ENCODE measurements around the gene HMG20A. TPM values are rescaled to one million over a fixed set of nuclear protein-coding genes. Genes with fewer than 3 reads are reported as not detected.

Gene HMG20A
- polyA plus RNA-seq, 3 donors: 11.6 to 26.4 (median 17.7) TPM

DNA sequence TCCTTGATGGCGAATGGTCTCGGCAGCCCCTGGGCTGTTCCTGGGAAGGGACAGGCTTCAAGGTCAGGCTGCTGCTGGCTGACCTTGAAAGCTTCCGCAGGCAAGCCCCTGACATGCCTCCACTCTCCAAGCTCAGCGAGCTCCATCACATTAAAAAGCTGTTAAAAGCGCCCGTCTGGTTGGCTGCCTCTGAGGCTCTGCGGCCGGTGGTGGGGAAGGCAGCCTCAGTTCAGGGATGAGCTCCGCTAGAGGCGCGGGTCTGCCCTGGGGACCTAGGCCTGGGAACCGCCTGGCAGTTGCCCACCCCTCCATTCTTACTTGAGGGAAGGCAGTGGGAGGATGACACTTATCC, 108.3 kb downstream of the HMG20A start:
- peaks cover 12 to 28% (median 15%) of the 10 kb centered on the region in 3 donors for H3K27me3 Mint-ChIP-seq (ENCODE audit: low read depth in 3 of 3)
- no peaks in the 10 kb centered on the region for H3K36me3 Mint-ChIP-seq
- WGBS (ENCODE audit: insufficient coverage): 100% methylated on average over 2 of the region's 12 CpGs
- no peaks in the 10 kb centered on the region for H3K4me1 Mint-ChIP-seq
- Histone ChIP-seq H3K9ac (ENCODE audit: insufficient read depth, low read length, poor library complexity, severe bottlenecking) (no peak overlapping the region), H3K27ac (ENCODE audit: low read depth in 1 of 2, low read length in 2 of 2) (no peak overlapping the region), H3K4me2 (replicated peaks; ENCODE audit: extremely low read depth, low read length, poor library complexity, severe bottlenecking) (no peak overlapping the region), H4K20me1 (ENCODE audit: insufficient read depth, low read length) (no peaks in the 10 kb centered on the region), H3K27me3 (ENCODE audit: control insufficient read depth in 2 of 2, insufficient read depth in 2 of 2, low read length in 2 of 2) (peaks cover 0 to 10% of the 10 kb centered on the region in 2 donors), H3K36me3 (replicated peaks in 1 of 2; ENCODE audit: control insufficient read depth in 1 of 2, insufficient read depth in 2 of 2, low read length in 2 of 2) (no peaks in the 10 kb centered on the region), H3K4me1 (ENCODE audit: control insufficient read depth in 1 of 2, insufficient read depth in 2 of 2, low read length in 2 of 2) (no peaks in the 10 kb centered on the region), H3K9me3 (replicated peaks in 1 of 2; ENCODE audit: control insufficient read depth in 1 of 2, insufficient read depth in 1 of 2, low read length in 2 of 2) (no peaks in the 10 kb centered on the region), H3K79me2 (ENCODE audit: insufficient read depth, low read length) (no peaks in the 10 kb centered on the region), H2AFZ (ENCODE audit: insufficient read depth, low read depth, low read length, poor library complexity, severe bottlenecking) (no peak overlapping the region), H3K4me3 (replicated peaks in 1 of 3; ENCODE audit: low read depth in 2 of 3, low read length in 3 of 3) (no peak overlapping the region)
- peaks cover 0 to 1% (median 0%) of the 10 kb centered on the region in 7 donors for H3K9me3 Mint-ChIP-seq
- TF ChIP-seq, protein P1, sequence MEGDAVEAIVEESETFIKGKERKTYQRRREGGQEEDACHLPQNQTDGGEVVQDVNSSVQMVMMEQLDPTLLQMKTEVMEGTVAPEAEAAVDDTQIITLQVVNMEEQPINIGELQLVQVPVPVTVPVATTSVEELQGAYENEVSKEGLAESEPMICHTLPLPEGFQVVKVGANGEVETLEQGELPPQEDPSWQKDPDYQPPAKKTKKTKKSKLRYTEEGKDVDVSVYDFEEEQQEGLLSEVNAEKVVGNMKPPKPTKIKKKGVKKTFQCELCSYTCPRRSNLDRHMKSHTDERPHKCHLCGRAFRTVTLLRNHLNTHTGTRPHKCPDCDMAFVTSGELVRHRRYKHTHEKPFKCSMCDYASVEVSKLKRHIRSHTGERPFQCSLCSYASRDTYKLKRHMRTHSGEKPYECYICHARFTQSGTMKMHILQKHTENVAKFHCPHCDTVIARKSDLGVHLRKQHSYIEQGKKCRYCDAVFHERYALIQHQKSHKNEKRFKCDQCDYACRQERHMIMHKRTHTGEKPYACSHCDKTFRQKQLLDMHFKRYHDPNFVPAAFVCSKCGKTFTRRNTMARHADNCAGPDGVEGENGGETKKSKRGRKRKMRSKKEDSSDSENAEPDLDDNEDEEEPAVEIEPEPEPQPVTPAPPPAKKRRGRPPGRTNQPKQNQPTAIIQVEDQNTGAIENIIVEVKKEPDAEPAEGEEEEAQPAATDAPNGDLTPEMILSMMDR (IDR thresholded peaks at IDR 0.05): no peak
- no peak overlapping the region for H3K4me3 Mint-ChIP-seq
- intact Hi-C loops (cut with micrococcal nuclease): no loop called here
- H3K27ac Mint-ChIP-seq: no peak overlapping the region
- DNase-seq: no peak

DNA sequence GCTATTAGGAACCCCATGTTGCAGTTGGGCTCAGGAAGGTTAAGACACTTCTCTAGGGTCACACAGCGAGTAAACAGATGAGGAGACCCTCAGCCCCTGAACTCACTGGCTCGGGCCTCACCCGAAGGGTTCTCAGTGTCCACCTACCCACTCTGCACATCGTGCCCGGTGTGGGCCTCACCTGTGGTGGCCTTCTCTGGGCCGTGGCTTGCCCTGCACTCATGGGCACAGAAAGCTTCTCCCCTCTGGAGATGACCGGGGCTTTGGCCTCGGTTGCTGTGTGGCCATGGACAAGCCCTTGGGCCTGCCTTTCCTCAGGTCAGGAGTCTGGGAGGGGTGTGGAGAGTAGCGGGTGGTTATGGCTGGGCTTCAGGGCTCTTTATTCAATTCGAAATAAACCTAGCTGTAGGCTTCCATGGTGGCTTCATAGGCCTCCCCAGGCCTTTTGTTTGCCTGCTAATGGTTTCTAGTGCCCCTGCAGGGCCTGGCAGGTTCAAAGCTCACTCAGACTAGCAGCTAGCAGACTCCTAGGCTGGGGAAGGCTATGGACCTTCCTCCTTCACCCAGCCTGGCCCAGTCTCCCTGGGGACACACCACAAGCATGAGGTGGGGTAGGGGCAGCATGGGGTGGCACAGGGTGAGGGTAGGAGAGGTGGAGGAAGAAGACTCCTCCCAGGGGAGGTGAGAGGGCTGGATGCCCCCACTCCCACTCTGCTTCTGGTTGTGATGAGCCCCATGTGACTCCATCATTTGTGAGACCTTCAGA, 108.9 kb downstream of the HMG20A start:
- Histone ChIP-seq H3K27me3 (ENCODE audit: control insufficient read depth in 2 of 2, insufficient read depth in 2 of 2, low read length in 2 of 2) (peaks cover 0 to 10% of the 10 kb centered on the region in 2 donors), H3K4me2 (replicated peaks; ENCODE audit: extremely low read depth, low read length, poor library complexity, severe bottlenecking) (no peak overlapping the region), H4K20me1 (ENCODE audit: insufficient read depth, low read length) (no peaks in the 10 kb centered on the region), H3K79me2 (ENCODE audit: insufficient read depth, low read length) (no peaks in the 10 kb centered on the region), H3K9ac (ENCODE audit: insufficient read depth, low read length, poor library complexity, severe bottlenecking) (no peak overlapping the region), H3K4me1 (ENCODE audit: control insufficient read depth in 1 of 2, insufficient read depth in 2 of 2, low read length in 2 of 2) (no peaks in the 10 kb centered on the region), H3K4me3 (replicated peaks in 1 of 3; ENCODE audit: low read depth in 2 of 3, low read length in 3 of 3) (no peak overlapping the region), H2AFZ (ENCODE audit: insufficient read depth, low read depth, low read length, poor library complexity, severe bottlenecking) (no peak overlapping the region), H3K9me3 (replicated peaks in 1 of 2; ENCODE audit: control insufficient read depth in 1 of 2, insufficient read depth in 1 of 2, low read length in 2 of 2) (no peaks in the 10 kb centered on the region), H3K27ac (ENCODE audit: low read depth in 1 of 2, low read length in 2 of 2) (no peak overlapping the region), H3K36me3 (replicated peaks in 1 of 2; ENCODE audit: control insufficient read depth in 1 of 2, insufficient read depth in 2 of 2, low read length in 2 of 2) (no peaks in the 10 kb centered on the region)
- H3K9me3 Mint-ChIP-seq: peaks cover 0 to 1% (median 0%) of the 10 kb centered on the region in 7 donors
- DNase-seq: no peak
- no peaks in the 10 kb centered on the region for H3K36me3 Mint-ChIP-seq
- intact Hi-C loops (cut with micrococcal nuclease): no loop called here
- no peak overlapping the region for H3K4me3 Mint-ChIP-seq
- peak overlapping the region in 1 of 7 donors; percentile 61 for H3K27ac Mint-ChIP-seq
- no peaks in the 10 kb centered on the region for H3K4me1 Mint-ChIP-seq
- 100% methylated on average over 6 of the region's 10 CpGs for WGBS (ENCODE audit: insufficient coverage)
- TF ChIP-seq, protein P1 (IDR thresholded peaks at IDR 0.05): no peak
- peaks cover 13 to 29% (median 15%) of the 10 kb centered on the region in 3 donors for H3K27me3 Mint-ChIP-seq (ENCODE audit: low read depth in 3 of 3)

All from CD14-positive monocyte (primary cell).